Activated CD4-positive, alpha-beta memory T cell treated with anti-CD3 and anti-CD28 coated beads, Interleukin-2, amount 10 ng/mL, durations not matched to agents 7 days and 5 days (primary cell): ENCODE data around the gene DDAH1. TPM values are rescaled to one million over a fixed set of nuclear protein-coding genes. Genes with fewer than 3 reads are reported as not detected.
"Not testable (repeated sequence)": the region's sequence is repeated elsewhere in the genome, so short reads cannot be mapped to it uniquely, and the experiment has no call there.

Experiments used
- CTCF ChIA-PET: fragments of 350-600 bp; sonication (Branson Sonifier 250); formaldehyde crosslinking; loops from one replicate; lab custom pipeline; 2021; ENCODE audit warnings: antibody characterized with exemption, inconsistent platforms; lab: Charles Lee
- POLR2A ChIA-PET: fragments of 350-600 bp; sonication (Branson Sonifier 250); formaldehyde crosslinking; loops from one replicate; lab custom pipeline; 2021; ENCODE audit warnings: antibody characterized with exemption; lab: Charles Lee
- DNase-seq: peaks from one replicate; pipeline ENCODE4 v3.0.0-alpha.2; 2020
- H3K27ac Mint-ChIP-seq: one replicate; pipeline ENCODE4 v1.8.0; 2021; ENCODE audit warnings: mild to moderate bottlenecking, mixed read lengths
- H3K27me3 Mint-ChIP-seq: one replicate; pipeline ENCODE4 v1.8.0; 2021; ENCODE audit warnings: mixed read lengths
- H3K36me3 Mint-ChIP-seq: one replicate; pipeline ENCODE4 v1.8.0; 2021; ENCODE audit warnings: low read depth, mixed read lengths
- H3K4me1 Mint-ChIP-seq: one replicate; pipeline ENCODE4 v1.8.0; 2021; ENCODE audit warnings: mixed read lengths
- H3K4me3 Mint-ChIP-seq: one replicate; pipeline ENCODE4 v1.8.0; 2021; ENCODE audit warnings: mild to moderate bottlenecking, mixed read lengths
- H3K9me3 Mint-ChIP-seq: one replicate; pipeline ENCODE4 v1.8.0; 2021; ENCODE audit warnings: mixed read lengths
- total RNA-seq, 2 experiments: library from RNA; stranded (reverse); gene quantifications; one replicate each; pipeline ENCODE4 v1.2.3, GENCODE V29; 2021

The DDAH1 gene
- total RNA-seq, 2 experiments from 2014 or later = not detected

- POLR2A ChIA-PET = no interaction called here
- H3K9me3 Mint-ChIP-seq = no peaks in the 10 kb centered on the region
- CTCF ChIA-PET = no interaction called here
- peaks cover 16% of the 10 kb centered on the region for H3K27me3 Mint-ChIP-seq
- no peaks in the 10 kb centered on the region for H3K4me1 Mint-ChIP-seq
- H3K4me3 Mint-ChIP-seq = no peak overlapping the region
- DNase-seq = no peak
- no peaks in the 10 kb centered on the region for H3K36me3 Mint-ChIP-seq
- H3K27ac Mint-ChIP-seq = no peak overlapping the region
Observed at GRCh38 chr1:85484716-85485115, 19.8 kb upstream of the DDAH1 start.

DNA sequence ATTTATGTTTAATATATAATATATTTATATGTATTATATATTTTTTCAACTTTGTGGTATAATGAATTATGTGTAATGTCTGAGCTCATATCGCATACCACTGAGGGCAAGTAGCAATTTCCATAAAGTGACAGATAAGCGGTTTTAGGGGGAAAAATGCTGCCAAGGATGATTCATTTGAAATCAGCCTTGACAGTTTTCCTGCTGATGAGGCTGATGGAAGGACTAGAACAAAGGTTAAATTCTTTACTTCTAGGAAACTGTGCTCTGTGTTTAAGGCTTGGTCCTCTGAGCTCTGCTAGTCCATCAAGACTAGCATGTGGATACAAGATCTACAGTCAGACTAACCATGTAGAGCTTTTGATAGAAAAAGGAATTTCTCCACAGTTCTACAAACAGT, 19.3 kb upstream of the DDAH1 start:
- Mint-ChIP-seq H3K4me1 (no peaks in the 10 kb centered on the region), H3K27ac (no peak overlapping the region), H3K4me3 (no peak overlapping the region), H3K9me3 (no peaks in the 10 kb centered on the region), H3K27me3 (peaks cover 13% of the 10 kb centered on the region), H3K36me3 (no peaks in the 10 kb centered on the region)
- no peak for DNase-seq
- ChIA-PET POLR2A (no interaction called here), CTCF (no interaction called here)

DNA sequence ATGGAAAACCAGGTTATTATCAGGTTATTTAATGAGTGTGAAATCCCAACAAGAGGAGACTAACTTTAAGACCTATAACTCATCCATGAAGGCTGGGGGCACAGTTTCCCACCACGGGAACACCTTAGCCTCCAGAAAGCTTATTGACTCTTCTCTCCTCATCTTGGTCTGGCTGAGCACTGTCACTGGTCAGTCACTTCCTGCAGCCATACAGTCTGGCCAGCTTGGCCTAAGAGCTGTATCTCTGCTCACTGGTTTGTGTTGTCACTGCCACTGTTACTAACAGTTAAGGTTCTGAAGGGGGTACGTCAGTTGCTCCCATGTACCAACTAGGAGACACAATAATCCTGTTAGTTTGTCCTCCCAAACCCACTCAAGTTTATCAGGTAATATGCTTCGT, 16.7 kb upstream of the DDAH1 start:
- Mint-ChIP-seq H3K27ac (no peak overlapping the region), H3K27me3 (peaks cover 5% of the 10 kb centered on the region), H3K36me3 (no peaks in the 10 kb centered on the region), H3K4me1 (no peaks in the 10 kb centered on the region), H3K9me3 (no peaks in the 10 kb centered on the region), H3K4me3 (no peak overlapping the region)
- CTCF ChIA-PET = no interaction called here
- POLR2A ChIA-PET = no interaction called here
- DNase-seq = no peak

GRCh38 chr1:85480566-85480965, 15.6 kb upstream of the DDAH1 start:
- Mint-ChIP-seq H3K4me3 (no peak overlapping the region), H3K36me3 (no peaks in the 10 kb centered on the region), H3K4me1 (no peaks in the 10 kb centered on the region), H3K27me3 (peaks cover 2% of the 10 kb centered on the region), H3K9me3 (no peaks in the 10 kb centered on the region), H3K27ac (no peak overlapping the region)
- ChIA-PET CTCF (no interaction called here), POLR2A (no interaction called here)
- DNase-seq = no peak

GRCh38 chr1:85479491-85479890, 14.5 kb upstream of the DDAH1 start:
- no peaks in the 10 kb centered on the region for H3K36me3 Mint-ChIP-seq
- no peak for DNase-seq
- no peaks in the 10 kb centered on the region for H3K4me1 Mint-ChIP-seq
- H3K27me3 Mint-ChIP-seq = peaks cover 2% of the 10 kb centered on the region
- ChIA-PET POLR2A (no interaction called here), CTCF (interaction anchor here (0.7 kb wide), 1 partner anchor 24 kb away, joined by 4 read pairs; no protein-coding TSS in a partner anchor)
- H3K9me3 Mint-ChIP-seq = no peaks in the 10 kb centered on the region
- H3K4me3 Mint-ChIP-seq = no peak overlapping the region
- no peak overlapping the region for H3K27ac Mint-ChIP-seq

- Mint-ChIP-seq H3K27ac (no peak overlapping the region), H3K4me3 (no peak overlapping the region), H3K4me1 (no peaks in the 10 kb centered on the region), H3K9me3 (no peaks in the 10 kb centered on the region), H3K27me3 (peaks cover 2% of the 10 kb centered on the region), H3K36me3 (no peaks in the 10 kb centered on the region)
- POLR2A ChIA-PET = no interaction called here
- CTCF ChIA-PET = no interaction called here
- no peak for DNase-seq
Observed at GRCh38 chr1:85478366-85478765, 13.4 kb upstream of the DDAH1 start.

DNA sequence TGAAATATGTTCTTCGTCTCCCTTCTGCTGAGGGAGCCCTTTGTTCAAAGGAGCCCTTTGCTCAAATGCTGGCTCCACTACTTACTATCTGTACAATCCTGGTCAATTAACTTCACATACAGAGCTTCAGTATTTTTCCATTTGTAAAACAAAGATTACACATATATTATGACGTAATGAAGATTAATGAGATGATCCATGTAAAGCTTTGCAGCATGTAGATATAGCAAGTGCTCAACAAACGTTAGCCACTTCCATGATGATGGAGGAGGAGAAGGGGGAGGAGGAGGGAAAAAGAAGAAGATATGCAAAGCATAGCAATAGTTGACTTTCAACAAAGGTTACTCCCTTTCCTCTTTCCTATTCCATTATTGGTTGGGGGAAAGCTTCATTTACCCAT, 10.1 kb upstream of the DDAH1 start:
- POLR2A ChIA-PET = no interaction called here
- H3K4me1 Mint-ChIP-seq = no peaks in the 10 kb centered on the region
- CTCF ChIA-PET = no interaction called here
- H3K27ac Mint-ChIP-seq = no peak overlapping the region
- no peaks in the 10 kb centered on the region for H3K9me3 Mint-ChIP-seq
- DNase-seq = no peak
- H3K27me3 Mint-ChIP-seq = peaks cover 2% of the 10 kb centered on the region
- no peak overlapping the region for H3K4me3 Mint-ChIP-seq
- H3K36me3 Mint-ChIP-seq = no peaks in the 10 kb centered on the region

DNA sequence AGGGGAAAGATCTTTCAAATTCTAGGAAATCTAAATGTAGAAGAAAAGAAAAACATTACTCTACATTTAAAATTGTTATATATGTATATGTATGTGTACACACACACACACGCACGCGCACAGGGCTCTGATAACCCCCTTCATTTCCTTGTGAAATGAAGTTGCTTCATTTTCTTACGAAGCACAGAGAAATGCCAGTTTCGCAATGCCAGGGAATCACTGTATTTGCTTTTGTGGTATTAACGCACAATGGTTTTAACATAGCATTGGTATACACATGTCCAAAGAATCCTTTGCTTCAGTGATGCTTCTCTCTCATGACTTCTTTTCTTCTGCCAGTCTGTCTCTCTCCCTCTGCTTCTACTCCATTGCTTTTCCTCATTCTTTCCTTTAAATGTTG, 8.4 kb upstream of the DDAH1 start:
- Mint-ChIP-seq H3K27me3 (peaks cover 9% of the 10 kb centered on the region), H3K4me1 (no peaks in the 10 kb centered on the region), H3K9me3 (no peaks in the 10 kb centered on the region), H3K27ac (no peak overlapping the region), H3K4me3 (no peak overlapping the region), H3K36me3 (no peaks in the 10 kb centered on the region)
- DNase-seq = no peak
- ChIA-PET POLR2A (interaction anchor here (0.6 kb wide), 1 partner anchor 205 kb away, joined by 3 read pairs; no protein-coding TSS in a partner anchor), CTCF (no interaction called here)

DNA sequence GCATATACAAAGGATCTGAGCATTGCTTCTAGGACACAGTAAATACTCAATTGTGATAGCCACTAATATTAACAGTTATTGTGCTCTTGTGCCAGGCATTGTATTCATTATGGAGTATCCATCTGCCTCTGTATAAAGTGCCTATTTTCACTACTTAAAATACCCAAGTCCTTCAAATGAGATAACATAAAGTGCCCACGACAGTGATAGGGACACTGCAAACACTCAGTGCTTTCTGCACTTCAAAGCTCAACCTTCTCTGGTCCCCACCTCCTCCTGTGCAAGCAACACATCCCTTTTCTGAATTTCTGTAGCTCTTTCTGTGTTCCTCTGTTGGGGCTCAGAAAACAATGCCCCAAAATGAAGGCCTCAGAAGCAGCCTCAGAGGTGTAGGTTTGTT, 6.6 kb upstream of the DDAH1 start:
- POLR2A ChIA-PET = no interaction called here
- Mint-ChIP-seq H3K27ac (no peak overlapping the region), H3K9me3 (no peaks in the 10 kb centered on the region), H3K4me3 (no peak overlapping the region), H3K4me1 (no peaks in the 10 kb centered on the region), H3K27me3 (peaks cover 16% of the 10 kb centered on the region), H3K36me3 (no peaks in the 10 kb centered on the region)
- DNase-seq = no peak
- CTCF ChIA-PET = no interaction called here

GRCh38 chr1:85470130-85470529, 5.2 kb upstream of the DDAH1 start:
- H3K4me1 Mint-ChIP-seq, H3K4me3 Mint-ChIP-seq, H3K9me3 Mint-ChIP-seq, CTCF ChIA-PET, DNase-seq, POLR2A ChIA-PET, H3K27ac Mint-ChIP-seq, H3K36me3 Mint-ChIP-seq: not testable (repeated sequence)
- peaks cover 28% of the 10 kb centered on the region for H3K27me3 Mint-ChIP-seq

DNA sequence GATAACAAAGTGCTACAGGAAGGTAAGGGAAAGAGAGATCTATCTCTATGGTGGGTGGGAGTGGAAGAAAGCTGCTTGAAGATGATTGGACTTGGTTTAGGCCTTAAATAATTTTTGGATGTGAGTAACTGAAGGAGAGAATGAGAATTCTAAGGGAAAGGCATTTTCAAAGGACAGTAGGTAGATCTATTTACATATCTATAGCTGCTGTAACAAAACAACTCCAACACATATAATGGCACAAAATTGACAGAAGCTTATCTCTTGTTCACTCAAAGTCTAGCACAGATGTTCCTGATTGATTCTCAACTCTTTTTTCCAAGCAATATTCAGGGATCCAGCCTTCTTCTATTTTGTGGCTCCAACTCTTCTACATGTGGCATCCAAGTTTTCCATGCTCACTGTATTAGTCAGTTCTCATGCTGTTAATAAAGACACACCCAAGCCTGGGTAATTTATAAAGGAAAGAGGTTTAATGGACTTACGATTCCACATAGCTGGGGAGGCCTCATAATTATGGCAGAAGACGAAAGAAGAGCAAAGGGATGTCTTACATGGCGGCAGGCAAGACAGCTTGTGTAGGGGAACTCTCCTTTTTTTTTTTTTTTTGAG, 3.1 kb upstream of the DDAH1 start:
- no peak for DNase-seq
- Mint-ChIP-seq H3K27me3 (peaks cover 42% of the 10 kb centered on the region), H3K27ac (no peak overlapping the region), H3K4me3 (no peak overlapping the region), H3K36me3 (no peaks in the 10 kb centered on the region), H3K9me3 (no peaks in the 10 kb centered on the region), H3K4me1 (peaks cover 6% of the 10 kb centered on the region)
- ChIA-PET CTCF (no interaction called here), POLR2A (no interaction called here)

- no peak overlapping the region for H3K4me3 Mint-ChIP-seq
- H3K36me3 Mint-ChIP-seq = no peaks in the 10 kb centered on the region
- CTCF ChIA-PET = no interaction called here
- peaks cover 51% of the 10 kb centered on the region for H3K27me3 Mint-ChIP-seq
- H3K27ac Mint-ChIP-seq = no peak overlapping the region
- peaks cover 6% of the 10 kb centered on the region for H3K4me1 Mint-ChIP-seq
- POLR2A ChIA-PET = no interaction called here
- no peaks in the 10 kb centered on the region for H3K9me3 Mint-ChIP-seq
- no peak for DNase-seq
Observed at GRCh38 chr1:85467036-85467435, 2.1 kb upstream of the DDAH1 start.

- POLR2A ChIA-PET = no interaction called here
- H3K4me1 Mint-ChIP-seq = peaks cover 6% of the 10 kb centered on the region
- DNase-seq = no peak
- no peak overlapping the region for H3K27ac Mint-ChIP-seq
- H3K27me3 Mint-ChIP-seq = peaks cover 60% of the 10 kb centered on the region
- H3K9me3 Mint-ChIP-seq = no peaks in the 10 kb centered on the region
- CTCF ChIA-PET = no interaction called here
- H3K4me3 Mint-ChIP-seq = no peak overlapping the region
- no peaks in the 10 kb centered on the region for H3K36me3 Mint-ChIP-seq
Observed at GRCh38 chr1:85465786-85466134, 801 bp upstream of the DDAH1 start.

DNA sequence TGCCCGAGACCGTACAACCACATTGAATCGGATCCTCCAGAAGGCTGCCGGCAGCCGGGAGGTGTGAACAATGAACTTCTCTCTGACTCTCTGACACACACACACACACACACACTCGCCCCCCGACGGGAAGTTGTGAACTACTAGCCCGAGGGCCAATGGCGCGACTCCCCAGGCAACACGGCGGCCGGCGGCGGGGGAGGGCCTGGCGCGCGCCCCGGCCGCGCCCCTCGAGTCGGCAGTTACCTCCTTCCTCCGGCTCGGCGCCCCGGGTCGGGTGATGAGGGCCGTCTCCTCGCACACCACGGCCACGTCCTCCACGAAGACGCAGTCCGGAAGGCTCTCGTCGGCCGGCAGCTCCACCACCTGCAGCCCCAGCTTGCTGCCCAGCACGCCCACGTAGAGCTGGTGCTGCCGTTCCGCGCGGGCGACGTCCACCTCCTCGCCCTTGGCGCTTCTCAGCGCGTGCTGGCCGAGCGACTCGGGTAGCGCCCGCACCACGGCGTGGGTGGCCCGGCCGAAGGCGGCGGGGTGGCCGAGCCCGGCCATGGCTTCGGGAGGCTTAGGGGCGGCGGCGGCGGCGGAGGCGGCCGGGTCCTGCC, 361 bp downstream of the DDAH1 start:
- Mint-ChIP-seq H3K27ac (no peak overlapping the region), H3K4me1 (peaks cover 6% of the 10 kb centered on the region), H3K9me3 (no peaks in the 10 kb centered on the region), H3K27me3 (peaks cover 61% of the 10 kb centered on the region), H3K4me3 (peak overlapping the region; percentile 24), H3K36me3 (no peaks in the 10 kb centered on the region)
- ChIA-PET CTCF (no interaction called here), POLR2A (no interaction called here)
- no peak for DNase-seq
